Measurements from ENCODE around the gene FOXQ1.

DNA sequence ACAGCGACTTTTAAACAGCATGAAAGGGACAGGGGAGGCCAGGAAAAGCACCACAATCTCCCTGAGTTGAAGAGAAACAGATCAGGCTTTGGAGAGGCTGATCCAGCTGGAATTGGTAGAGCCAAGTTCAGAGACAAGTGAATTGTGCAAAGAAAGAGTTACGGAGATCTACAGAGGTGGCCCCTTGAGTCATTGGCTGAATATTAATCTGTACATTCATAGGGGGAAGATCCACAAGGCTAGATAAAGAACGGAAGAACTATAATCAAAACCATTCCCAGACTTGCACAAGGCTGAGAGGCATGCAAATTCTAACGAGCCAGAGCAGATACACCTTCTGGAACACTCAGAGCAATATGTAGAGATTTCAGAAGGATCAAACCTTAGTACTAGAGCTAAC, 14.2 kb upstream of the FOXQ1 start:
- TF ChIP-seq CTCF (conservative IDR thresholded peaks at IDR 0.05) (no peak), EZH2 (IDR thresholded peaks at IDR 0.05; ENCODE audit: low read depth) (no peak)

All from PC-9 (cell line).